Globus pallidus (tissue), 1 donor: ENCODE results near the gene SARDH.
"Not testable (repeated sequence)": the region's sequence is repeated elsewhere in the genome, so short reads cannot be mapped to it uniquely, and the experiment has no call there.

ENCODE experiments used
- DNase-seq: peaks from one replicate; pipeline ENCODE4 v3.0.0-alpha.2; 2015; ENCODE audit warnings: low spot score

SARDH gene

DNA sequence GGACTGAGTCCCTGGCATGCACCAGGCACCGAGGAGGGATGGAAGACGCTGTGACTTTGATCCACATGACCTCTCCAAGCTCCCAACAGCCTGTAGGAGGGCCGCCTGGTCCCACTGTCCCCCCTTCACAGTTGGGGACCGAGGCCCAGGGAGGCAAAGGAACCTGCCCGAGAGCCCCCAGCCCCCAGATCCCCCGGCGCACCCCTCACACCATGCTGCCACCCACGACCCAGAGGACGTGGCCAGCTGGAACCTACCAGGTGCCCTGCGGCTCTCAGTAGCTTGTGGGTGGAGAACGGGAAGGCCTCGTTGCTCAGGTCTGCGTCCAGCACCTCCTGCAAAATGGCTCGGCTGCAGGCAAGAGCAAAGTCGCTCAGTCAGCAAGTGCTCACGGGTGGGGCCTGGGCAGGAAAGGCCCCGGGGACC is 53.2 kb downstream of the SARDH start:
- no peak for DNase-seq

DNA sequence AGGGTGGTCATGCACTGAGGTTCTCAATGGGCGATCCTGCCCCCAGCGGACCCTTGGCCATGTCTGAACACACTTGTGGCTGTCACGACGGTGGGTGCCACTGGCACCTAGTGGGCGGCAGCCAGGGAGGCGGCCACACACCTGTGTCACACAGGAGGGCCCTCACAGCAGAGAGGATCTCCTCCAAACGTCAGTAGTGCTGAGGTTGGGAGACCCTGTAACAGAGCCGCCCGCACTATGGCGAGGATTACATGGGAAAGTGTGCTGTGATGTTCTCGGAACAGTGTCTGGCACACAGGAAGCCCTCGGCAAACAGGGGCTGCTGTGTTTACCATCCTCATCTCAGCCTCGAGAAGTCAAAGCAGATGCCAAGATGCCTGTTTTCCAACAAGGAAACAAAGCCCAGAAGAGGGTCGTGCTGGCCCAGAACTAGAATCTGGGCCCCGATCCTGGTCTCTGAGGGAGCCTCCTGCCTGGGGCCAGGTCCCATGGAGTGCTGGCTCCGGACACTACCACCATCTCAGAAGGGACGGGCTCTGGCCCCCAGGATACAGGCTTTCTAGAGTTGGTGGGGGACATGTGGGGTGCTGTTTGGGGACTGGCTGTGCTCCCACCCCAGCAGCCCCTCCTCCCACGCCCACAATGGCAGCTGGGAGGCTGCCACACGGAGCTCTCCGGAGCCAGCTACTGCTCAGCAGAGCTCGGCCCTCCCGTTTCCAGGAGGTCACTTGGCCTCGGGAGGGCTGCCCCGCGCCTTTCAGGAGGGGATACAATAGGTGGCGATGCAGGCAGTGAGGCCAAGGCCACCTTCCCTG is 53.8 kb downstream of the SARDH start:
- DNase-seq: peak; percentile 78

DNA sequence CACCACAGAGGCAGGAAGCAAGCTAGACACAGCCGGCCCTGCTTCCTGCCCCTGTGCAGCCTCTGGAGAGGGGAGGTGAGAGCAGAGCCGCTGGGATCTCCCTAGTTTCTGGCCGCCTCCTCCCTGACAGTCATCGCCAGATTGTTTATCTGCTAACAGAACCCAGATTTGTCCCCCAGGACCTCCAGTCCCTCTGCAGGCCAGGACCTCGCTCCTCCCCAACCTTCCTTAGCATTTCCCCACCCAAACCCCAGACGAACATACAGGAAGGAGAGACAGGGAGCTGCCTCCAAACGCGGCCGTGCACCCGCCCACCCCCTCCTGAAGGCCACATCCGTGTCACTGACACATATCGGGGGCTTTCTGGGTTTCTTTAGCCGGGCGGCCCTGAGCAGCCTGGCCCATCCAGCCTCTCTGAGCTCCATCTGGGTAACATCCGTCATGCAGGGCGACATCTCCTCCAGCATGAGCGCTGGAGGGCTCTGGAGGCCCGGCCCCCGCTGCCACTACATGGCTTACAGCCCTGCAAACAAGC is 54.5 kb downstream of the SARDH start:
- no peak for DNase-seq

DNA sequence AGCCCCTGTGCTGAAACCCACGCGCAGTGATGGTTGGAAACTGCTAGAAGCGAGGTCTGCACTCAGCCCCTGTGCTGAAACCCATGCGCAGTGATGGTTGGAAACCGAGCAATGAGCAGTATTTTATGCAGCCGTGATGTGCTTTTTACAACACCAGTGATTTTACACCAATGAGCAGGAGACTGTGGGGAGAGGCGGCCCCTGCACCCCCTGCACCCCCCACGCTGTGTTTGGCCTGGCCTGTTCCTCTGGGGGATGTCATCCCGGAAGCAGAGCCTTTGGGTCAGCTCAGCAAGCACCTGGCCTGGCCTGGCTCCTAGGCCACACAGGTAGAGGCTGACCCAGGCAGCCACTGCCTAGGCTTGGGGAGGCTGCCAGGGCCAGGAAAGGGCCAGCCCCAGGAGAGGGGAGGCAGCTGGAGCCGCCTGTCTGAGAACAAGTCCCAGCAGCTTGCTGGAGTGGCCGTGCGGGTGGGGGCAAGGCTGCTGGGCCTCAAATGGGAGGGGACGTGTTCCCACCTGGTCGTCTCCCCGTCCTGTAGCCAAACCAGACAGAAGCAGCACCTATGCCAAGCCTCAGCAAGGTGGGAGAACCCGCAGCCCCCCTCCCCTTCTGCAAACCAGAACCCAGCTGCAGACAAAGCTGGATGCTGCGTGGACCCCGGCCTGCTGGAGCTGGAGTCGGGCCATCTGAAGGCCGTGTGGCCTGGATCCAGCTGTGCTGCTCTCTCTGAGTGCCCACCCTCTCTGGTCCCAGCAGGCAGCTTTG is 55.1 kb downstream of the SARDH start:
- DNase-seq: no peak

DNA sequence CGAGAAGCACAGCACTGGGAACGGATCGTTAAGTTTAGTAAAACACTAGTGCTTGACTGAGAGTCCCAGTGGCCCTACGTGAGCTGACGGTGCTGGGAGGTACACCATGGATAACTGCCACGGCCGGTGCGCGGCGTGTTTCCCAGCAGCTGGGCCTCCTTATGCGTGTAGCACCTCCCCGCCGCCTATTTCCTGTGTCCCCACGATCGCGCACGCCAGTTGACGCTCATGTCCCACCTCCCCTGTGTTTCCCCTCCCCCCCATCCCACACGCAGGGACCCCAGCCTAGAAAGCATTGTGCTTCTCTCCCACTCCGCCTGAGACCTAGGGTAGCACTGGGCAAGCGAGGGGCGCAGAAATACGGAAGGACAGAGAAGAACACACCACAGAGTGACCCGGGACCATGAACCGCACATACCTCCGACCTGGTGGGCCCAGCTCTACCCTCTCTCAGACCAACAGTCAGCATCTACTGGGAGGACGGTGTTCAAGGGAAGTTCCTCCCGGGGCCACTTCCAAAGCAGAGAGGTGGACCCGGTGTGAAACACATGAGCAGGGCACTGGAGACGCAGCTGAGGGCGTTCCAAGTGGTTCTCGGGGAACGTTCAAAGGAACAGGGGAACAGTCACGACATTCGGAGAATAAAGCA is 56.4 kb downstream of the SARDH start:
- DNase-seq: no peak

DNA sequence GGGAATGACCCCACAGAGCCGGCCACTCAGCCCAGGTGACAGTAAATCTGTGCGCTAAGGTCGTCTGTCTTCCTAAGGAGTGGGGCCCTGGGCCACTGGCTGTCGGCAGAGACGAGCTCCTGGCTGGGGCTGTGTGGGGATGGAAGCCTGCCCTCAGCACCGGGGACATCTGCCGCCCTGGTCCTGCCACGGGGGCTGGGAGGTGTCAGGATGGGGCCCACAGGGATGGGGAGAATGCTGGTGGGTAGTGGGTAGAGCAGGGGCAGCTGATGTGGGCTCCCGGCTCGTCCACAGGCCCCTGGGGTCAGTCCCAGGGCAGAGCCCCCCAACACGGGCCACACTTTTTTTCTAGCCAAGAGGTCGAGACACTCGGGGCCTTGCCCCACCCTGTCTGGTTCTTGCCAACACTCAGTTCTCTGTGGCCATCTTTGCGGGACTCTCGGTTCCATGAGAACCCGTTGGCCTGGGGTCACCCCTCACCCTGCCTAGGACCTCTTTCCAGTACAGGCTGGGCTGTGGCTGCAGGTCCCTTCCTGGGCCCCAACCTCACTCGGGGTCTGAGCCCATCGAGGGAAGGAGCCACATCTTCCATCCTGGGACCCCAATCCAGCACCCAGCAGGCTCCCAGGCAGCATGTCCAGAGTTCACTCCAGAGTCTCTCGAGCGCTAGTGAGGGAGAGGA is 57.0 kb downstream of the SARDH start:
- no peak for DNase-seq

DNA sequence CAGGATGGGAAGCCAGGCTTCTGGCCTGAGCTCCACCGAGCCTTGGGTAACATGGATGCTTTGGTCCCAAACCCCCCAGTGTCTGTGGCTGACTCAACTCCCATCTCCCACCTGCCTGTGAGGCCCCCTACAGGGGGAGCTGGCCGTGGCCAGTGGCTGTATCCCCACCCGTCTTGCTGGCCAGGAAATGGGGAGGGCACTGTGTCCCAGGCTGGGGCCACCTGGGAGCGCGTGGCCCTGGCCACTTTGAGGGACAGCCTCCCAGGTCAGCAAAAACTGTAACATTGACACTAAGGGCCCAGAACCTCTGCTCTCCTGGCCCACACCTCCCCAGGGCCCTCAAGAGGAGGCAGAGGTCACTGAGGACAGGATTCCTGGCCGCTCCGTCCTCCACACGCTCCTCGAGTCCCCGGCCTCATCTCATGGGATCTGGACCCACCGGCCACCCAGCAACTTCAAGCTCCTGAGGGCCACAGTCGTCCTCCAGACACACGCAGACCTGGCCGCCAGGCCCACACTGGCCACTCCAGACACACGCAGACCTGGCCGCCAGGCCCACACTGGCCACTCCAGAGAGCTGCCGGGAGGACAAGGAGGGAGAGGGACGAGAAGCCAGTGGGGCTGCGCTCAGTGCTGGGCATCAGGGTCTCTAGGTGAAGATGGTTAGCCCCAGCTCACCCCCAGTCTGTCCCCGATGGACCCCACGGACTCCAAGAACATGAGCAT is 57.7 kb downstream of the SARDH start:
- DNase-seq: no peak

DNA sequence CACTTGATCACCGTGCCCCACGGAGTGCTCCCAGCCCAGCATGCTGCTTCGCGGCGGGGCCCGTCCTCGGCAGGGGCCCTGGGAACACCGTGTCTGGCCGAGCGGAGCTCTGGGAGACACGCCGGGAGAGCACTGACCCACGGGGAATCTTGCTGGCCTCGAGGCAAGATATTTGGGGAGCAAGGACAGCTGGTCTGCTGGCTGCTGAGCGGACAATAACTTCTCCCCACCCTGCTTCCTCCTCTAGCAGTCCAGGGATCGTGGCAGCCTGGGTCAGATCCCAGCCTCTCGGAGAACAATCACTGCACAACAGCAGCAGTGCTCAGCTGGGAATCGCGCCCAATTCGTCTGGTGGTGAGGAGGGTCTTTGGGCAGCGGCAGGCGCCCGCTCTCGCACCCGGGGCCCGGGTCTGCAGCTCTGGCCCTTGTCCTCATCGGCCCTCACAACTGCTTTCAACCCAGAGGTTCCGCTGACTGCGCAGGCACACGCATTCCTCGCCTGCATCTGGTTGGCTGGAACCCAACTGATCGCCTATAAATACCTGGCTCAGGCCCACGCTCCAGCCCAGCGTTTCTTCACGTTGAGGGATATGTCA is 58.6 kb downstream of the SARDH start:
- DNase-seq: no peak

DNA sequence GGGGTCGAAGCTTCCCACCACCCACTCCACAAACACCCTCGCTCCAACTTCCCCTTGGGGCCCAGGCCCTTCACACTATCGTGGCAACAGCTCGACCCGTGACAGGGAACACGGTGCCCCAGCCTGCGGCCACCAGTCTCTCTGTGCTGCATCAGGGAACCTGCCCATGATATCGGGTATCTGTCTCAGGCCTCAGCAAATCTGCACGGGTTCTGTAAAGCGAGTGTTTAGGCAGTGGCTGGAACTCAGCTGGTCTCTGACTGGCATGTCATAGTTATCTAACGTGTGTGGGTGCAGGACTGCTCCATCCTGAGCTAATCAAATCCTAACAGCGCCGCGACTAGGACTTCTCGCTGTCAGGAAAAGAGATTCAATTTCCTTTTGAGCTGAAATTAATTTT is 59.1 kb downstream of the SARDH start:
- no peak for DNase-seq

DNA sequence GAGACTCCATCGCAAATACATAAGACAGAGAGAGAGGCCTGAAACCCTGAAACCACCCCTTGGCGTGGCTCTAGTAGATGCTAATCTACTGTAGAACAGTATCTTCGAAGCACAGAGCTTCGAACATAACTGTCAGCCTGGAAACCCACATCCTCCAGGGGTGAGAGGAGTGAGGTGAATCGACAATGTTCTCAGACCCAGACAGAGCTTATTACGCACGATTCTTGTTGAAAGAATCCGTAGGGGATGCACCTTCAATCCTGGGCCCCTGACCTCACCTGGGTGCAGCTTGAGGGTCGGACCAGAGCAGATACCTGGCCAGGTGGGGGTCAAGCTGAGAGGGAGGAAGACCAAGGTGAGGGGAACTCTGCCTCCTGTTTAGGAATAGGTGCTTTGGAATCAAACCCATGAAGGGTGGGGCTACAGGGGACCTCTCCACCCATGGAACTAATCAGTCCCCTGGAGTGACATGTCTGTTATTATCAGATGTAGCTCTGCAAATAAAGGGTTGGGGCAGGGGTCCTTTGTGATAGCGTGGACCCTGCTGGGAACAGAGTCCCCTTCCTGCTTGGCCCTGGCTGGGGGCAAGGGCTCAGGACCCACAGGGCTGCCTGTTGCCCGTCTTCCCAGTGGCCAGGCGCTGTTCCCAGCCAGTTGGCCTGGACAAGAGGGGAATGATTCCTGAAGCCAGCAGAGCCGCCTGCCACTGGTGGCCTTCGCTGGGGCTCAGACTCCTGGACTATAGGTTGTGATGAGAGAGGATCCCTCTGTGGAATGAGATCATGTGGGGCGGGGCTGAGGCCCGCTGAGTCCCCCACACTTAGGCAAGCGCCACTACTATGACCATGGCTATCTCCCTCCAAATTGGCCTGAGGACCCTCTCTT is 60.8 kb downstream of the SARDH start:
- no peak for DNase-seq

DNA sequence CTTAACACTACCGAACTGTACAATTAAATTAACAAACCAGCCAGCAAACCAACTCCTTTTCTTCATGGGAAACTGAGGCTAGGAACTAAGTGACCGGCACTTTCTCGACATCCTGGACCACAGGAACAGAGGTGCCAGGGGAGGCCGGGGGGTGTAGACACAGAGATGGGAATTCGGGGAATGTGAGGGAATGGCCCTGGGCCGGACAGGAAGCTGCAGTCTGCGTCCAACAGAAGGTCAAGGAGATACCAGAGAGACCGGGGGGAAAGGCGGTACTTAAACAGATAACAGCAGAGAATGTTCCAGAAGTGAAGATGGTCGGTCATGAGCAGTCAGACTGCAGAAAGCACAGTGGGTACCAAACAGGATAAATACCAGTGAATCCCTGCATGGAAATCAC is 61.7 kb downstream of the SARDH start:
- no peak for DNase-seq

DNA sequence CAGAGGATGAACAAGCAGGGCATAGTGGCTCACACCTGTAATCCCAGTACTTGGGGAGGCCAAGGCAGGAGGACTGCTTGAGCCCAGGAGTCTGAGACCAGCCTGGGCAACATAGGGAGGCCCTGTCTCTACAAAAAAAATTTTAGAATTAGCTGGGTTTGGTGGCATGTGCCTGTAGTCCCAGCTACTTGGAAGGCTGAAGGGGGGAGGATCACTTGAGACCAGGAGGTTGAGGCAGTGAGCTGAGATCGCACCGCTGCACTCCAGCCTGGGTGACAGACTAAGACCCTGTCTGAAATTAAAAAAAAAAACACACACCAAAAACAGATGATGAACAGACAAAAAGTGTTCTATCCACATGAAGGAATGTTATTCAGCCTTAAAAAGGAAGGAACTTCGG is 62.4 kb downstream of the SARDH start:
- not testable (repeated sequence) for DNase-seq

DNA sequence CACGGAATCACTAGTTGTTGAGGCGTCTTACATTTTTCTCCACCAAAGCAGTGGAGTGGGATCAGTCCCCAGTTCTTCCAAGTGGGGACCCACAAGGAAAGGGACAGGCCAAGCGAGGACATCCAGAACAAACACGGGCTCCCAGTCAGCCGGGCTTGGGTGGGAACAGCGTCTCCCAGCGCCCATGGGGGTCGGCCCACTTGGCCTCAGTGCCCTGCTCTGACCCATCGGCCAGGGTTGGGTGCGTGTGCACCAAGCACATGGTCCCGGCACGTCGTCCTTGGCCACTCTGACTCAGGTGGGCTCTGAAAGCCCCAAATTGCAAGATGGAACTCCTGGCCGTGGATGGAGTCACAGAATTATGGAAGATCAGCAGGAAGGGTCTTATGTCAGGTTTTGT is 64.1 kb downstream of the SARDH start:
- DNase-seq: no peak

DNA sequence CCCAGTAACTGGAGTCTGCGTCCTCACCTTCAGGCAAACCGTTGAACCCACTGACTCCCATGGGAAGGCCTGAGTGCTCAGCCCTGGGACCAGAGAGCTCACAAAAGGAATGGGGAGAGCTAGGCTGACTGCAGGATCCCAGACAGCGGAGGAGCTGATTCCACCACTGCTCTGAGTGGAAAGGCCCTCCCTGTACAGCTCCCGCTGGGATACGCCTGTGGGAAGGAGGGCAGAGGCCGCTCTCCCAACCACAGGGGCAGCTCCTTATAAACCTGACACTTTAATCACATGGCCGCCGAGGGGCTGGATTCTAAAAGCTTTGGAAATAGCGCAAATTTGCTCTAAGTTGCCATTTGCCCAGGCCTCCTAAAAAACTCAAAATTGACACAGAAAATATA is 64.9 kb downstream of the SARDH start:
- no peak for DNase-seq

DNA sequence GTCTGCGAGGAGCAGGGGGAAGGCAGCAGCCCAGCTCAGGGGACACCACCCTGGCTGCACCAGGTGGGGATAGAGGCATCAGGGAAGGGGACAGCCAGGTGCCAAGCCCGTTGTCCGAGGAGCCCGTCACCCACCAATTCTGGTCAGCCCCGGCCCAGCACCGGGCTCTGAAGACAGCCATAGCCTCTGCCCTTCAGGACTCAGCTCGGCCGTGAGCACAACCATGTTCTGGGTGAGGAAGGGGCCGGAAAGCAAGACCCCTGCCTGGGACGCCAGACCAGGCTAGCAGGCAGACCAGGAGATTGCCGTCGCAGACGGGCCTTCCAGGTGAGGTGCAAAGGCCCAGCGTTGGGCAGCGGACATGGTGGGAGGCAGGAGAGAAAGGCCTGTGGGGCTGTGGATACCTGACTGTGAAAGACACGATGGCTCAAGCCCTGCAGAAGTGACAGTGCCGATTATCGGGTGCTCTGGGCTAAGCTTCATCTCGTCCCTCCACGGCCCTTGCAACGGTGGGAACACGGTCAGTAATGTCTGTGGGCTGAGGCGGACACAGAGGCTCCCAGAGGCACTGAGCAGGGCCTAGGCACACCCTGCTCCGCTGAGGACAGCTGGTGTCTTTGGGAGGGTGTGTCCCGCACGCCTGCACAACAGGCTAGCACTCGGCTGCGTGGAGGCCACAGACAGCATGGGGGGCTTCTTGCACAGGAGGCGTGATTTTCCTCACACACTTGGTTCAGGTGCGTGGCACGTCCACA is 65.5 kb downstream of the SARDH start:
- DNase-seq: no peak

DNA sequence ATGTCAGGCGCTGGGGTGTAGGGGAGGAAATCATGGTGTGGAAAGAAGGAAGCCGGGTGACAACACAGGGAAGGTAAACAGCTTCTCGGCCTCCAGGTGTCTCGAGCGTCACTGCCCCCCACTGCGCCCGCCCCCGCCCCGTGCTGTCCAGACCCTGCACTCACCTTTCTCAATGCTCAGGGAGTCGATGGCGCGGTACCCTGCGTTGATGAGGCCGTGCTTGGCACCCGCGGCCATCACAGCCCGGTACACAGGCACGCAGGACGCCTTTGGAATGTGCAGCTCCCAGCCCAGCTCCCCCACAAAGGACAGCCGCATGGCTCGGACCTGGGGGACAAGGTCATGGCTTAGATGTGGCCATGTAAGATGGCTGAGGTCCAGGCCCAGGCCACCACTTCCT is 66.8 kb downstream of the SARDH start:
- no peak for DNase-seq

DNA sequence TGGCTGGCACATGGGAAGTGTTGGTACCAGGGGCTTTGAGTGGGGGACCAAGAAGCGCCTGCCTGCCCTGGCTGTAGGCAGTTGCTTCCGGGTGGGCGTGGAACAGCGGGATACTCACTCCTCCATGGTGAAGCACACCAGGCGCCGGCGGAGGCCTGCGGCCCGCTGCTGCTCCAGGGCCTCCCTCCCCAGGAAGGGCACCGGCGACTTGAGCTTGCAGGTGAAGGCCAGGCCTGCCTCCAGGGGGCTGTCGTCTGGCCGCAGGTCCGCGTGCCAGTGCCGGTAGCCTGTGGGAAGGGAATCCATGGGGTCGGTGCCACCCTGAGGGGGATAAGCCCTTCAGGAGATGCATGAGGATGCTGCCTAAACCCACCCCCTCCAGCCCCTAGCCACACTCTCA is 67.7 kb downstream of the SARDH start:
- no peak for DNase-seq

DNA sequence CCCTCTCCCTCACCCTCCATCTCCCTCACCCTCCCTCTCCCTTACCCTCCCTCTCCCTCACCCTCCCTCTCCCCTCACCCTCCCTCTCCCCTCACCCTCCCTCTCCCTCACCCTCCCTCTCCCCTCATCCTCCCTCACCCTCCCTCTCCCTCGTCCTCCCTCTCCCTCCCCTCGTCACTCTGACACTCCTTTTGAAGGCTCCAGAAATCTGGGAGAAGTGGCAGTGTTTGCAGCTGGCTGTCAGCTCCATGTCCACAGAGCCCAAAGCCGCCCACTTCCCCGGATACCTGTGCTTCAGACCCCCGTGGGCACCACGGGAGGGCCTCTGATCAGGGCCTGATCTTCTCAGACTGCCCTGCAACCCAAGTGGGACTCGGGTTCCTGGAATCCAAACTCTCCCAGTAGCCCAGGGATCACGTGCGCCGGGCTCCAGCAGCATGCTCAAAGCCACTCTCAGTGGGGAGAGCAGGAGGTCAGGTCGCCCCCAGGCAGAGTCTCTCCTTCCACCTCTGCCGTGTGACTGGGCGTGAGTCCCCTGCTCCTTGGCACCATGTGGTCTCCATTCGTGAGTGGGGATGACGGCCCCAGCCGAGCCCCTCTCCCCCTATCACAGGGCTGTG is 68.9 kb downstream of the SARDH start:
- no peak for DNase-seq
